Activated CD8-positive, alpha-beta T cell treated with anti-CD3 and anti-CD28 coated beads for 36 hours (primary cell): ENCODE results near the gene PTPRG. TPM values are rescaled to one million over a fixed set of nuclear protein-coding genes. Genes with fewer than 3 reads are reported as not detected.

Source experiments
- ATAC-seq: fragments of 200-7000 bp; cut with Tn5 transposase; one replicate; pipeline ENCODE4 v1.10.0; 2021; ENCODE audit warnings: mild to moderate bottlenecking, moderate library complexity
- CTCF ChIA-PET: fragments of 350-600 bp; sonication (Branson Sonifier 250); formaldehyde crosslinking; loops from one replicate; lab custom pipeline; 2021; ENCODE audit warnings: antibody characterized with exemption; lab: Charles Lee
- POLR2A ChIA-PET: fragments of 350-600 bp; sonication (Branson Sonifier 250); formaldehyde crosslinking; loops from one replicate; lab custom pipeline; 2021; ENCODE audit warnings: antibody characterized with exemption; lab: Charles Lee
- DNase-seq: peaks from one replicate; pipeline ENCODE4 v3.0.0-alpha.2; 2020
- H3K27ac Mint-ChIP-seq: one replicate; pipeline ENCODE4 v1.8.0; 2021; ENCODE audit warnings: mild to moderate bottlenecking, mixed read lengths
- H3K27me3 Mint-ChIP-seq: one replicate; pipeline ENCODE4 v1.8.0; 2021; ENCODE audit warnings: mixed read lengths
- H3K36me3 Mint-ChIP-seq: one replicate; pipeline ENCODE4 v1.8.0; 2021; ENCODE audit warnings: low read depth, mixed read lengths
- H3K4me1 Mint-ChIP-seq: one replicate; pipeline ENCODE4 v1.8.0; 2021; ENCODE audit warnings: low read depth, mixed read lengths
- H3K4me3 Mint-ChIP-seq: one replicate; pipeline ENCODE4 v1.8.0; 2021; ENCODE audit warnings: mild to moderate bottlenecking, moderate library complexity, mixed read lengths
- H3K9me3 Mint-ChIP-seq: one replicate; pipeline ENCODE4 v1.8.0; 2021; ENCODE audit warnings: mixed read lengths
- intact Hi-C: fragments of 100-400 bp; cut with micrococcal nuclease; formaldehyde crosslinking; loops from one replicate; pipeline ENCODE4 v1.10.0; 2022
- total RNA-seq, 2 experiments: library from RNA; stranded (reverse); gene quantifications; one replicate each; pipeline ENCODE4 v1.2.3, GENCODE V29; 2021
- TF ChIP-seq, protein P1 (sequence below): fragments of 200-600 bp; IDR thresholded peaks from one replicate; pipeline ENCODE4 v1.8.0; 2022; ENCODE audit warnings: antibody characterized with exemption, mild to moderate bottlenecking

Gene PTPRG
- total RNA-seq, 2 experiments from 2014 or later, result not detected

DNA sequence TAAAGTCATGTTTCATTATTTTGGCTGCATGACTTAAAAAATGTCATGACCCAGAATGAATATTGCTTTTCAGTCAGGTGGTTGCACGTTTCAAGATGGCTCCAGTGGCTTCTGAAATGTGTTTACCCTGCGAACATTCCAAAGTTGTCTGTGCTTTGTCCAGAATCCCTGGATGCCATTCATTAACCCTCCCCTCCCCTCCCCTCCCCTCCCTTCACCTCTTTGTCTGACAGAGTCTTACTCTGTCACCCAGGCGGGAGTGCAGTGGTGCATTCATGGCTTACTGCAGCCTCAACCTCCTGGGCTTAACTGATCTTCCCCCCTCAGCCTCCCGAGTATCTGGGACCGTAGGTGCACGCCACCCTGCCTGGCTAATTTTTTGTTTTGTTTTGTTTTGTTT lies 308.0 kb downstream of the PTPRG start:
- Mint-ChIP-seq H3K4me1 (no peaks in the 10 kb centered on the region), H3K4me3 (no peak overlapping the region), H3K36me3 (no peaks in the 10 kb centered on the region), H3K27ac (no peak overlapping the region), H3K27me3 (no peaks in the 10 kb centered on the region), H3K9me3 (no peaks in the 10 kb centered on the region)
- intact Hi-C loops, result loop anchor here (10.0 kb wide), 1 partner anchor 315 kb away; no protein-coding TSS in a partner anchor
- TF ChIP-seq, protein P1, sequence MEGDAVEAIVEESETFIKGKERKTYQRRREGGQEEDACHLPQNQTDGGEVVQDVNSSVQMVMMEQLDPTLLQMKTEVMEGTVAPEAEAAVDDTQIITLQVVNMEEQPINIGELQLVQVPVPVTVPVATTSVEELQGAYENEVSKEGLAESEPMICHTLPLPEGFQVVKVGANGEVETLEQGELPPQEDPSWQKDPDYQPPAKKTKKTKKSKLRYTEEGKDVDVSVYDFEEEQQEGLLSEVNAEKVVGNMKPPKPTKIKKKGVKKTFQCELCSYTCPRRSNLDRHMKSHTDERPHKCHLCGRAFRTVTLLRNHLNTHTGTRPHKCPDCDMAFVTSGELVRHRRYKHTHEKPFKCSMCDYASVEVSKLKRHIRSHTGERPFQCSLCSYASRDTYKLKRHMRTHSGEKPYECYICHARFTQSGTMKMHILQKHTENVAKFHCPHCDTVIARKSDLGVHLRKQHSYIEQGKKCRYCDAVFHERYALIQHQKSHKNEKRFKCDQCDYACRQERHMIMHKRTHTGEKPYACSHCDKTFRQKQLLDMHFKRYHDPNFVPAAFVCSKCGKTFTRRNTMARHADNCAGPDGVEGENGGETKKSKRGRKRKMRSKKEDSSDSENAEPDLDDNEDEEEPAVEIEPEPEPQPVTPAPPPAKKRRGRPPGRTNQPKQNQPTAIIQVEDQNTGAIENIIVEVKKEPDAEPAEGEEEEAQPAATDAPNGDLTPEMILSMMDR, result no peak
- DNase-seq (no peak), ATAC-seq (no peak)
- CTCF ChIA-PET, result no interaction called here
- POLR2A ChIA-PET, result no interaction called here

DNA sequence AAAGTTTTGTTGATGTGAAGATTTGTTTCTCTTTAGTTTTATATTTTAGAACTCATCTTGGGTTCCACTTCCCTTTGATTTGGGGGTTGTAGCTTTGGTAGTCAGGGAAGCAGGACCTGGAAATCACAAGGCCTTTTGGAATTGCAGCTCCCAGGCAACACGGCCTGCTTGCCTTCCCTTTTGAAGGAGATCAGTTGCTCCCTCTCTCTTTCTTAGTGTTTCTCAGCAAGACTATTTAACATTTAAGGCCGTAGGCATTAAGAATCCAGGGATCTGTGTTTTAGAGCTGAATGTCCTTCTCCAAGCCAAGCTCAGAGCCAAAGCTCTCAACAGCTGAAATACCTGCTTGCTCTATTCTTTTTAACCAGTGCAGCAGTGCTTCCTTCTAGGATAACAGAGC lies 310.3 kb downstream of the PTPRG start:
- ChIA-PET POLR2A (no interaction called here), CTCF (no interaction called here)
- Mint-ChIP-seq H3K36me3 (no peaks in the 10 kb centered on the region), H3K27ac (no peak overlapping the region), H3K27me3 (no peaks in the 10 kb centered on the region), H3K9me3 (no peaks in the 10 kb centered on the region), H3K4me1 (no peaks in the 10 kb centered on the region), H3K4me3 (no peak overlapping the region)
- TF ChIP-seq, protein P1, result no peak
- intact Hi-C loops, result no loop called here
- no peak for ATAC-seq
- DNase-seq, result no peak

DNA sequence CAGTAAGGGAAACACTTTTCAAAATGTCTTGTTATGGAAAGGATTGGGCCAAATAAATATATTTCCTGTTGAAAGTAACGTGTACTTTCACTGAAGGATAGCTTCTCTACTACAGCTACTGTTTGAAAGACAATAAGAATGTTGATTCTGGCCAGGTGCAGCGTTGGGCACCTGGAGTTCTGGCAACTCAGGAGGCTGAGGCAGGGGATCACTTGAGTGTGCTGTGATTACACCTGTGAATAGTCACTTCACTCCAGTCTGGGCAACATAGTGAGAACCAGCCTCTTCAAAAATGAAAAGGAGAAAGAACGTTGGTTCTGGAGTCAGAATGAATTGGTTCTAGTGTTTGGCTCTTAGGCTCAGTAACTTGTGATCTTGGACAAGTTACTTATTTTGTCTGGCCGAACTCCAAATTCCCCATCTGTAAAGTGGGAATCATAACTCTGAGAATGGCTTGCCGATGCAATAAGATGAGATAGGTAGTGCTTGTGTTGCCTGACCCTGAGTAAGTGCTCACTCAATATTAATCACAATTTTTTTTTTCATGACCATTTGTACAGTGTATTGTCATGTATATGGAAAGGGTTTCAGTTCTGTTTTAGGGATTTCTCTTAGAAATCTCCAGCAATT lies 310.8 kb downstream of the PTPRG start:
- no peaks in the 10 kb centered on the region for H3K9me3 Mint-ChIP-seq
- no peaks in the 10 kb centered on the region for H3K4me1 Mint-ChIP-seq
- no peak overlapping the region for H3K4me3 Mint-ChIP-seq
- H3K36me3 Mint-ChIP-seq, result no peaks in the 10 kb centered on the region
- intact Hi-C loops, result no loop called here
- no peak for DNase-seq
- ATAC-seq, result no peak
- ChIA-PET CTCF (no interaction called here), POLR2A (no interaction called here)
- no peaks in the 10 kb centered on the region for H3K27me3 Mint-ChIP-seq
- TF ChIP-seq, protein P1, result no peak
- no peak overlapping the region for H3K27ac Mint-ChIP-seq

DNA sequence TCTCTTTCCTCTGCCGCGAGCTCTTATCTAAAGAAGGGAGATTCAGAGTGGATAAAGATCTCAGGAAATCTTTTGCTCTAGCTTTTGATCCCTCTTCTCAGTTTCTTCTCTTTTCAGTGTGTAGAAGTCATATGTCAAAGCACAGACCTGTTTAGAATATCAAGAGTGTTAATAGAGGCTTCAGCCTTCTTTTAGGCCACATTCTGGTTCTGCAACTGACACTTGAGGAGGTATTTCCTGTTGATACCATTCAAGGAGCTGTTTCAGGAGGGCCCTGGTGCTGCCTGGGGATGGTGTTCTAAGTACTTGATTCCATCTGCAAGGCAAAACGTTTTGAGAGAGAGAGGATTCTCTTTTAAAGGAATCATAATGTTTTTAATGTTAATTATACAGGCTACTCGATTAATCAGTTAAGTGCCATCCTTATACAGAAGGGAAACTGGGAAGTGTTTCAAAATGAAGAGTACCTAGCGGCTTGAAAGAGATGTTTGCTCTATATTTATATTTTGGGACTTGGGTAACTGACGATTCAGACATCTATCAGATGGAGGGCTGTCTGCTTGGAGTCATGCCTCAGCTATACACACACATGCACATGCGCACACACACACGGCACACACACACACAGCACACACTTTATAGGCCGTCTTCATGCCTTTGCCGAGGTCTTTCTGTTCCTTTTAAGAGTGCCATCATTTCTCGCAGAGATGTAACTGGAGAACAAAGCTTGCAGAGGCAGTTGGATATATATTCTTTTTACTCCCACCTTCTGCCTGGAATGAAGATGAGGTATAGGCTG lies 313.9 kb downstream of the PTPRG start:
- intact Hi-C loops, result no loop called here

More for the DNA sequence above, 313.9 kb downstream of the PTPRG start:
- Mint-ChIP-seq H3K27ac (no peak overlapping the region), H3K4me1 (no peaks in the 10 kb centered on the region), H3K36me3 (no peaks in the 10 kb centered on the region), H3K4me3 (no peak overlapping the region), H3K9me3 (no peaks in the 10 kb centered on the region), H3K27me3 (peaks cover 2% of the 10 kb centered on the region)
- ATAC-seq (no peak), DNase-seq (no peak)
- POLR2A ChIA-PET, result no interaction called here
- TF ChIP-seq, protein P1, result no peak
- CTCF ChIA-PET, result interaction anchor here (0.6 kb wide), 1 partner anchor 144 kb away, joined by 4 read pairs; no protein-coding TSS in a partner anchor
